ENCODE measurements around the gene ZMYM2. TPM values are rescaled to one million over a fixed set of nuclear protein-coding genes. Genes with fewer than 3 reads are reported as not detected.
A peak's percentile ranks its signal among the peaks of the same experiment; 100 is the strongest.

The ZMYM2 gene
- total and polyA plus RNA-seq, 2 donors (not counting 3 experiments of a cell fraction or from before 2014, with no cell fraction given) = 14.7 to 75.3 TPM

DNA sequence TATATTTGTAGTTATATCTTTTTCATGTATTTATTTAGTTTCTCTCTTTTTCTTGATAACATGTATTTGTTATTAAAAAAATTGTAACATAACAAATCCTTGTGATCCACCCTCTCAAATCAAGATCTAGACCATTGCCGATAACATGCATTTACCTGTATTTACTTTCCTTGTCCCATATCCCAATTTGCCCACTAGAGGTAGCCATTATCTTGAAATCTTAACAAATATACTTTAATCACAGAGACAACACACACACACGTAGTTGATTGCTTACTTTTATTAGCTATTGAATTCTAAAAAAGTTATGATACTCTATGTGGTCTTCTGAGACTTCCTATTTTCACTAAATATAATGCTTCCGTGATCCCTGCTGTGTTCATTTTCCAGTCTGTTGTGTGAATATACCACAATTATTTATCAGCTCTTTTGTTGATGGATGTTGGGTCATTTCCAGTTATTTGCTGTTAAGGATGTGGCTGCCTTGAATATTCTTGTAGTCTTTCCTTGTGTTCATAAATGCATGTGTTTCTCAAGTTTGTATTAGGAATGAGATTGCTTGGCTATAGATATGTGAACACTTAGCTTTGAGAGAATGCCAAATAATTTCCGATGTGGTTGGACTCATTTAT is 31.3 kb upstream of the ZMYM2 start:
- TF ChIP-seq EZH2 (IDR thresholded peaks at IDR 0.05; ENCODE audit: borderline replicate concordance, low read depth, low read length, severe bottlenecking) = no peak
- TF ChIP-seq, protein P1, sequence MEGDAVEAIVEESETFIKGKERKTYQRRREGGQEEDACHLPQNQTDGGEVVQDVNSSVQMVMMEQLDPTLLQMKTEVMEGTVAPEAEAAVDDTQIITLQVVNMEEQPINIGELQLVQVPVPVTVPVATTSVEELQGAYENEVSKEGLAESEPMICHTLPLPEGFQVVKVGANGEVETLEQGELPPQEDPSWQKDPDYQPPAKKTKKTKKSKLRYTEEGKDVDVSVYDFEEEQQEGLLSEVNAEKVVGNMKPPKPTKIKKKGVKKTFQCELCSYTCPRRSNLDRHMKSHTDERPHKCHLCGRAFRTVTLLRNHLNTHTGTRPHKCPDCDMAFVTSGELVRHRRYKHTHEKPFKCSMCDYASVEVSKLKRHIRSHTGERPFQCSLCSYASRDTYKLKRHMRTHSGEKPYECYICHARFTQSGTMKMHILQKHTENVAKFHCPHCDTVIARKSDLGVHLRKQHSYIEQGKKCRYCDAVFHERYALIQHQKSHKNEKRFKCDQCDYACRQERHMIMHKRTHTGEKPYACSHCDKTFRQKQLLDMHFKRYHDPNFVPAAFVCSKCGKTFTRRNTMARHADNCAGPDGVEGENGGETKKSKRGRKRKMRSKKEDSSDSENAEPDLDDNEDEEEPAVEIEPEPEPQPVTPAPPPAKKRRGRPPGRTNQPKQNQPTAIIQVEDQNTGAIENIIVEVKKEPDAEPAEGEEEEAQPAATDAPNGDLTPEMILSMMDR (IDR thresholded peaks at IDR 0.05; ENCODE audit: extremely low read depth in 1 of 2, insufficient read depth in 1 of 2, low read depth in 1 of 2, low read length in 2 of 2) = peak in 1 of 2 donors; percentile 30
- peak; percentile 50 for FAIRE-seq
- no peaks in the 10 kb centered on the region for H3K4me1 ChIP-seq (ENCODE audit: control insufficient read depth, extremely low read depth, insufficient read depth, low read length)
- POLR2A ChIA-PET = no interaction called here
- no TSS peak for BruUV-seq (replicated peaks)
- H3K79me2 ChIP-seq (ENCODE audit: control insufficient read depth, insufficient read depth, low read length) = no peaks in the 10 kb centered on the region
- H3K9ac ChIP-seq (replicated peaks; ENCODE audit: extremely low read depth, insufficient read depth, low read length) = no peak overlapping the region
- H3K27ac ChIP-seq (ENCODE audit: insufficient read depth, low read depth, low read length) = no peak overlapping the region
- dilution Hi-C loops (cut with MboI; ENCODE audit: extremely low pct_ligation_motif_present, low sequenced_read_pairs) = no loop called here
- no peak overlapping the region for H2AFZ ChIP-seq (ENCODE audit: low read depth, low read length)
- no peaks in the 10 kb centered on the region for H3K9me1 ChIP-seq (replicated peaks; ENCODE audit: control insufficient read depth, extremely low read depth, insufficient read depth, low read length)
- no peak overlapping the region for H3K4me3 ChIP-seq (replicated peaks in 1 of 3; ENCODE audit: insufficient read depth in 1 of 3, low read depth in 1 of 3, low read length in 3 of 3)
- no peaks in the 10 kb centered on the region for H4K20me1 ChIP-seq (replicated peaks; ENCODE audit: control insufficient read depth, extremely low read depth, insufficient read depth, low read length)
- CTCF ChIA-PET = interaction anchor here (0.5 to 3.1 kb wide), 16 partner anchors 9 to 270 kb away, joined by 3 to 30 read pairs (median 5); partner anchors contain the start of genes GJA3 and ZMYM2
- no peaks in the 10 kb centered on the region for H3K27me3 ChIP-seq (ENCODE audit: control insufficient read depth in 2 of 2, insufficient read depth in 2 of 2, low read length in 2 of 2)
- peak; percentile 59 for DNase-seq (ENCODE audit: low read depth, low spot score)
- no peak overlapping the region for H3K4me2 ChIP-seq (ENCODE audit: insufficient read depth, low read length)
- no peaks in the 10 kb centered on the region for H3K9me3 ChIP-seq (replicated peaks; ENCODE audit: control insufficient read depth, insufficient read depth, low read length)
- H3K36me3 ChIP-seq (ENCODE audit: control insufficient read depth in 2 of 2, extremely low read depth in 1 of 2, insufficient read depth in 2 of 2, low read length in 2 of 2) = no peaks in the 10 kb centered on the region
- intact Hi-C loops (cut with micrococcal nuclease) = loop anchor here (1.0 to 2.0 kb wide), 2 partner anchors 34 to 236 kb away; no protein-coding TSS in a partner anchor

DNA sequence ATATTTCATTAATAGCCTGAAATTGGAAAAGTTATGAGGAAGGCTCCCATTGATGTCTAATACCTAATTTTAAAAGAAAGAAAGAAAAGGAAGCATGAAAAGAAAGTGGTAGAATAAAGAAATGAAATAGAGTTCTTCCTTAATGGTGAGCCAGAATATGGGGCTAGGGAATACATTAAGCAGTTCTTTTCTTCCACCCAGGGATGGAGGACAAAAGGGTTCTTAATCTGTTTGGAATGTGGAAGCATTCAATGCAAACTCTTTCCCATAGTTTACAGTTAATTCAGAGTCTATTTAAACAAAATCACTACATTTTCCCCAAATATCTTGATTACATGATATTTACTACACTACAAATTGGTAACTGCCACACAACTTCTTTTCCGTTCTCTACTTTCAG is 18.4 kb upstream of the ZMYM2 start:
- FAIRE-seq = no peak
- Histone ChIP-seq H3K27ac (ENCODE audit: insufficient read depth, low read depth, low read length) (no peak overlapping the region), H3K9me3 (replicated peaks; ENCODE audit: control insufficient read depth, insufficient read depth, low read length) (no peaks in the 10 kb centered on the region), H4K20me1 (replicated peaks; ENCODE audit: control insufficient read depth, extremely low read depth, insufficient read depth, low read length) (no peaks in the 10 kb centered on the region), H3K4me1 (ENCODE audit: control insufficient read depth, extremely low read depth, insufficient read depth, low read length) (no peaks in the 10 kb centered on the region), H3K27me3 (ENCODE audit: control insufficient read depth in 2 of 2, insufficient read depth in 2 of 2, low read length in 2 of 2) (peaks cover 5 to 13% of the 10 kb centered on the region in 2 experiments), H3K4me3 (replicated peaks in 1 of 3; ENCODE audit: insufficient read depth in 1 of 3, low read depth in 1 of 3, low read length in 3 of 3) (no peak overlapping the region), H2AFZ (ENCODE audit: low read depth, low read length) (no peak overlapping the region), H3K36me3 (ENCODE audit: control insufficient read depth in 2 of 2, extremely low read depth in 1 of 2, insufficient read depth in 2 of 2, low read length in 2 of 2) (no peaks in the 10 kb centered on the region), H3K79me2 (ENCODE audit: control insufficient read depth, insufficient read depth, low read length) (no peaks in the 10 kb centered on the region), H3K4me2 (ENCODE audit: insufficient read depth, low read length) (no peak overlapping the region), H3K9me1 (replicated peaks; ENCODE audit: control insufficient read depth, extremely low read depth, insufficient read depth, low read length) (no peaks in the 10 kb centered on the region), H3K9ac (replicated peaks; ENCODE audit: extremely low read depth, insufficient read depth, low read length) (no peak overlapping the region)
- DNase-seq (ENCODE audit: low read depth, low spot score) = no peak
- BruUV-seq (replicated peaks) = no TSS peak
- ChIA-PET POLR2A (no interaction called here), CTCF (no interaction called here)
- dilution Hi-C loops (cut with MboI; ENCODE audit: extremely low pct_ligation_motif_present, low sequenced_read_pairs) = no loop called here
- intact Hi-C loops (cut with micrococcal nuclease) = no loop called here
- TF ChIP-seq, protein P1 (IDR thresholded peaks at IDR 0.05; ENCODE audit: extremely low read depth in 1 of 2, insufficient read depth in 1 of 2, low read depth in 1 of 2, low read length in 2 of 2) = no peak
- TF ChIP-seq EZH2 (IDR thresholded peaks at IDR 0.05; ENCODE audit: borderline replicate concordance, low read depth, low read length, severe bottlenecking) (no peak), GATA2 (IDR thresholded peaks at IDR 0.05; ENCODE audit: insufficient read depth, insufficient read length, low read depth, low read length) (no peak), POLR2A (IDR thresholded peaks at IDR 0.05; ENCODE audit: low read depth, low read length) (no peak), POLR2AphosphoS5 (IDR thresholded peaks at IDR 0.05; ENCODE audit: insufficient read depth, low read depth, low read length) (no peak), JUN (IDR thresholded peaks at IDR 0.05; ENCODE audit: borderline replicate concordance, insufficient read depth, insufficient read length, low read depth) (no peak), FOS (IDR thresholded peaks at IDR 0.05; ENCODE audit: borderline replicate concordance, insufficient read depth, low read length) (no peak), MYC (IDR thresholded peaks at IDR 0.05; ENCODE audit: low read depth, low read length) (no peak)
- TF ChIP-seq, protein P2, sequence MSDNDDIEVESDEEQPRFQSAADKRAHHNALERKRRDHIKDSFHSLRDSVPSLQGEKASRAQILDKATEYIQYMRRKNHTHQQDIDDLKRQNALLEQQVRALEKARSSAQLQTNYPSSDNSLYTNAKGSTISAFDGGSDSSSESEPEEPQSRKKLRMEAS (IDR thresholded peaks at IDR 0.05; ENCODE audit: insufficient read depth, insufficient read length) = no peak
